OCI-LY1 (cell line): ENCODE measurements around the gene AHSG.

Experiments
- EZH2 ChIP-seq: fragments of 200-600 bp; sonication (generic), shearing (Covaris generic); IDR thresholded peaks from 2 replicates; pipeline ENCODE4 v1.8.0; 2017; ENCODE audit warnings: borderline replicate concordance, mixed run types, mild to moderate bottlenecking, antibody characterized with exemption, low read length, moderate library complexity, mixed read lengths
- TF ChIP-seq, protein P1 (sequence below): fragments of 200-600 bp; sonication (generic), shearing (Covaris generic); IDR thresholded peaks from 2 replicates; pipeline ENCODE4 v1.5.1; 2017; ENCODE audit warnings: mild to moderate bottlenecking, antibody characterized with exemption, low read length, moderate library complexity, mixed read lengths

DNA sequence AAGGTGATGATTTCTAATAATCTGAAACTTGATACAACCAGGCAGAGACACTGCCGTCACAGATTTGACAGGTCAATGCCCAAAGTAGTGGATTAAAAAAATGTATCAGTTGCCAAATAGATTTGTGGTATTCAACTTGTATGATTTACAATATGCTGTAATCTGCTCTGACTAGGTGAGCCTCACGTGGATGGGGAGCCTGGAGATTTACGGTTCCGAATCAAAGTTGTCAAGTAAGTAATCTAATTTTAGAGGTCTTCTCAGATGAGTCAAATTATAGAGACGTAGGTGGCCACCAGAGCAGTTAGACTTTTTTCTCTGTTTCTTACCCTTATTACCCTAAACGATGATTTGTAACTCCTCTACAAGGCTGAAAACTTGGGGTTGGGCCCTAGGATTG, 30.3 kb upstream of the AHSG start:
- no peak for TF ChIP-seq EZH2
- TF ChIP-seq, protein P1, sequence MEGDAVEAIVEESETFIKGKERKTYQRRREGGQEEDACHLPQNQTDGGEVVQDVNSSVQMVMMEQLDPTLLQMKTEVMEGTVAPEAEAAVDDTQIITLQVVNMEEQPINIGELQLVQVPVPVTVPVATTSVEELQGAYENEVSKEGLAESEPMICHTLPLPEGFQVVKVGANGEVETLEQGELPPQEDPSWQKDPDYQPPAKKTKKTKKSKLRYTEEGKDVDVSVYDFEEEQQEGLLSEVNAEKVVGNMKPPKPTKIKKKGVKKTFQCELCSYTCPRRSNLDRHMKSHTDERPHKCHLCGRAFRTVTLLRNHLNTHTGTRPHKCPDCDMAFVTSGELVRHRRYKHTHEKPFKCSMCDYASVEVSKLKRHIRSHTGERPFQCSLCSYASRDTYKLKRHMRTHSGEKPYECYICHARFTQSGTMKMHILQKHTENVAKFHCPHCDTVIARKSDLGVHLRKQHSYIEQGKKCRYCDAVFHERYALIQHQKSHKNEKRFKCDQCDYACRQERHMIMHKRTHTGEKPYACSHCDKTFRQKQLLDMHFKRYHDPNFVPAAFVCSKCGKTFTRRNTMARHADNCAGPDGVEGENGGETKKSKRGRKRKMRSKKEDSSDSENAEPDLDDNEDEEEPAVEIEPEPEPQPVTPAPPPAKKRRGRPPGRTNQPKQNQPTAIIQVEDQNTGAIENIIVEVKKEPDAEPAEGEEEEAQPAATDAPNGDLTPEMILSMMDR, result no peak
